LHCN-M2 (cell line): ENCODE data around the gene TLK1. TPM values are rescaled to one million over a fixed set of nuclear protein-coding genes. Genes with fewer than 3 reads are reported as not detected.
"Not testable (repeated sequence)": the region's sequence is repeated elsewhere in the genome, so short reads cannot be mapped to it uniquely, and the experiment has no call there.

Source experiments
- DNase-seq: peaks from one replicate; pipeline ENCODE4 v3.0.0-alpha.2; 2012; ENCODE audit warnings: low read depth
- total RNA-seq: library from RNA; depleted of rRNA; stranded (reverse); fragments of >200 nt; gene quantifications from 2 replicates; pipeline ENCODE4 v1.2.3, GENCODE V29; 2014

Gene TLK1
- total RNA-seq, 1 experiment from 2014 or later, result 8.1 TPM

GRCh38 chr2:171143670-171144062 is 17.0 kb downstream of the TLK1 start:
- no peak for DNase-seq

- DNase-seq, result no peak
These were observed 18.3 kb downstream of the TLK1 start for GRCh38 chr2:171142398-171142797.

- no peak for DNase-seq
These were observed 19.4 kb downstream of the TLK1 start for GRCh38 chr2:171141320-171141719.

GRCh38 chr2:171139860-171140259 is 20.8 kb downstream of the TLK1 start:
- no peak for DNase-seq

GRCh38 chr2:171136024-171136423 is 24.7 kb downstream of the TLK1 start:
- DNase-seq, result no peak

GRCh38 chr2:171134624-171135230 is 26.0 kb downstream of the TLK1 start:
- no peak for DNase-seq

GRCh38 chr2:171132086-171132485 is 28.6 kb downstream of the TLK1 start:
- DNase-seq, result no peak

GRCh38 chr2:171128461-171128860 is 32.2 kb downstream of the TLK1 start:
- no peak for DNase-seq

GRCh38 chr2:171124541-171124940 is 36.2 kb downstream of the TLK1 start:
- DNase-seq, result no peak

GRCh38 chr2:171109571-171109970 is 51.1 kb downstream of the TLK1 start:
- DNase-seq, result no peak

- DNase-seq, result no peak
These were observed 51.7 kb downstream of the TLK1 start for GRCh38 chr2:171109020-171109419.

- no peak for DNase-seq
These were observed 52.9 kb downstream of the TLK1 start for GRCh38 chr2:171107803-171108202.

- no peak for DNase-seq
These were observed 56.3 kb downstream of the TLK1 start for GRCh38 chr2:171104379-171104778.

- DNase-seq, result no peak
These were observed 57.9 kb downstream of the TLK1 start for GRCh38 chr2:171102802-171103201.

GRCh38 chr2:171100370-171100769 is 60.3 kb downstream of the TLK1 start:
- no peak for DNase-seq

GRCh38 chr2:171098607-171099006 is 62.1 kb downstream of the TLK1 start:
- no peak for DNase-seq

- no peak for DNase-seq
These were observed 65.6 kb downstream of the TLK1 start for GRCh38 chr2:171095014-171095582.

GRCh38 chr2:171091517-171091916 is 69.2 kb downstream of the TLK1 start:
- not testable (repeated sequence) for DNase-seq

- no peak for DNase-seq
These were observed 71.2 kb downstream of the TLK1 start for GRCh38 chr2:171089489-171089888.

GRCh38 chr2:171088057-171088834 is 72.4 kb downstream of the TLK1 start:
- no peak for DNase-seq

- peak; percentile 14 for DNase-seq
These were observed 73.1 kb downstream of the TLK1 start for GRCh38 chr2:171087547-171087946.

- peak; percentile 61 for DNase-seq
These were observed 74.1 kb downstream of the TLK1 start for GRCh38 chr2:171086352-171087290.
